ENCODE measurements around the gene ANKRD6.
"Not testable (repeated sequence)": the region's sequence is repeated elsewhere in the genome, so short reads cannot be mapped to it uniquely, and the experiment has no call there.

ANKRD6 gene

DNA sequence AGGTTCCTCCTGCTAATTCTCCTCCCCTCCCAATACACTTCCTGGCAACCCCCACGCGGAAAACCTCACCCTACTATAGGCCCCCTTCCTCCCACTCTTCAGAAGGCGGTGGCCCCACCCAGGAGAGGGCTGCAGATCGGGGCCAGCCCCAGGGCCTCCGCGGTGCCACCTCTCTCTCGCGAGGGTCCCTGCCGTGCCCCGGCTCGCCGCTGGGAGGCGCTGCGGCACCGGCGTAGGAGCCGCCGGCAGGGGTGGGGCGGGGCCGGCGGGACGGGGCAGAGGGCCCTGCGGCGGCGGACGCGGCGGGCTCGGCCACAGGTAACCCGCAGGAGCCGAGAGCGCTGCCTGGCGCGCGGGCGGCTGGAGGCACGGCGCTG lies at the start of gene ANKRD6:
ANKRD6 (plus strand) TSS at position 278 of the 377 bp plus-strand sequence. CDS start 133,825 bp downstream, outside the sequence.
- DNase-seq (ENCODE audit: low spot score): no peak

DNA sequence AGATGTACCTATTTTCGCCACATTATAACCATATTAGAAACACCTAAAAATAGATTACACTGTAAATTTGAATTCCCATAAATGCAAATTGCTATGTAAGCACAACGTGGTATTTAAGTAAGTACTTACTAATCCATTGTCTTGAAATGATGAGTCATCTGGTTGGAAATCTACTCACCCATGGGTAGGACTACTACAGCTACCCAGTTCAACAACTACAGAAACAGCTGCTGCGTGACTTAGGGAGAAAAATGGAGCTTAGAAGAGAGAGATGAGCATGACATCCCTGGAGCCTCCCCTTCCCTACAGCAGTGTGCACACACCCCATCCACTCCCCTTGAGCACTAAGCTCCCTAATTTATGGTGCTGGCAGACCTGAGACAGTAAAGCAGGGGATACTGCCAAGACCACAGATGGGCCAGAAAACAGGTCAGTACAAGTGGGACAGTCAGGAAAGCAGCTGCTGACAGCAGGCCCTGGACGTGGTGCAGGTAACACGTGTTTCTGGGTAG lies 47.7 kb upstream of the ANKRD6 start:
- peak; percentile 68 for DNase-seq (ENCODE audit: low spot score)

DNA sequence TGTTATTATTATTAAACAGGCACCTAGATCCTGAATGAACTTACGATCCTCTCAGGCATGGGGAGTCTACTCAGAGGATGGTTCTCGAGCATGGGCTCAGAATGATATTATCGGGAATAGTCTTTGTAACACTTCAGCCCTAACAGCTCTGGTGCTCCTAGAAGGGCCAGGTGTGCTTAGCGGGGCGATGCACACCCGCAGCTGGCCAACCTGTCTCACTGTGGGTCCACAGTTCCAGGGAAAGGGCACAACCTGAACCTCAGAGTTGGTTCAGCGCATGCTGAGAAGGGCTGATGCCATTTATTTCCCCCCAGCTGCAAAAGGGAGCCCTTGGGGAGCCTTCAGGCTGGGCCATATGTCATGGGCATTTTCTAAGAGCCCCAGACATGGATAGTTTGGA lies 47.1 kb upstream of the ANKRD6 start:
- DNase-seq (ENCODE audit: low spot score): no peak

DNA sequence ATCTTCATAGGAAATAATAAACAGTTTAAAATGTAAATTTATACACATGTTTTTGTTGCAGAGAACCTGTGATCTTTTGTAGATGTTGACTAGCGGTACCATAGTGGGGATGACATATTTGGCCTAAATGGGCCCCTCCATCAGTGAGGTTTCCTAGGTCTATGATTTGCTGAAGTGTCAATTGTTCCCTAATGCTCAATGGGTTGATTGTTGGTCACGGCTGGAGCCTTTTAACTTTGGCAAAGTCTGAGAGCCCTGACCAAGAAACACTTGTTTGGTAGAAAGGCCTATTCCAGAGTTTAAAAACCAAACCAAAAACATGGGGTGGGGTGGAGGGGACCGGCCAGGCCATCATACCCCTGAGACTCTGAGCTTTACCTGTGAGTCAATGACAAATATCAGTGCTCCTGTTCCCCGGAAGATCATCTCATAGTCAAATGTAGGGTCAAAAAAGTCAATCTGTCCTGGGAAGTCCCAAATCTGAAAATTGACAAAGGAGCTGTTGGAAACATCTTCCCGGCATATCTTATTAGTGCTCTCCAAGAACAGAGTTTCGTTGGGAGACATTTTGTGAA lies 45.9 kb upstream of the ANKRD6 start:
- no peak for DNase-seq (ENCODE audit: low spot score)

DNA sequence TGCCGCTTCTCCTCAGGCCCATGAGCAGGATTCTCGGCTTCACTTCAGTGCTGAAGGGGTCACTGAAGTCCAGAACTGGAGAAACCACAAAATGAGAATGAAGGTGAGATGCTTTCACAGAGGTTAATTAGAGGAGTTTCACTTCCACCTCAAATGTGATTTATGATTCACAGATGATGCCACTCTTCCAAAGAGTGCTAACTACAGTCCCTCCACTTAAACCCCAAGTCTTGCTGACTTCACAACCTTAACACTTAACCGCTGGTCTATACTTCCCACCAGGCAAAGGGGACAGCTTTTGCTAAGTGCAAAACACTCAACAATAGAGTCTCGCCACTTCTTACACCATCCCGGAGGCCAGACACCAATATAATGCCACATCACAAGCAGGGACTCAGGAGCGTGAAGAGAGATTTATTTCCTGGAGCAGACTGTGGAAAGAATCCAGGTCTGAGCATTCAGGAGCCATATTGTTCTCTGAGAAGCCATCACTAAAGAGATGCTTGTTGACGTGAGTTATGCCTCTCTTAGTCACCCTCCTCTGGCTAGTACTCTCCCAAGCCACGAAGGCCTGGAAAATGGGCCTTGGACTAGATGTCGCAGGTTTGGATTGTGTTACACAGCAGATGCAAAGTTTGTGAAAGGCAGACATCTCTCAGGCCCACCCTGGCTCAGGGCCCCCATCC lies 45.3 kb upstream of the ANKRD6 start:
- DNase-seq (ENCODE audit: low spot score): no peak

DNA sequence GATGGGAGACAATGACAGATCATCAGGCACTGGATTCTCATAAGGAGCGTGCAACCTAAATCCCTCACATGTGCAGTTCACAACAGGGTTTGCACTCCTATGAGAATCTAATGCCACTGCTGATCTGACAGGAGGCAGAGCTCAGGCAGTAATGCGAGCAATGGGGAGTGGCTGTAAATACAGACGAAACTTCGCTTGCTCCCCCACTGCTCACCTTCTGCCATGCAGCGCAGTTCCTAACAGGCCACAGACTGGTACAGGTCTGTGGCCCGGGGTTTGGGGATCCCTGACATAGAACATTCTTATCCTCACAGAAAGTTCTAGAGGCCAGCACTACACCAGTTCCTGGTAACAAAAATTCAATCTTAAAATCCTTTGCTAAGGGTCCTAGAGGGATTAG lies 44.1 kb upstream of the ANKRD6 start:
- DNase-seq (ENCODE audit: low spot score): no peak

DNA sequence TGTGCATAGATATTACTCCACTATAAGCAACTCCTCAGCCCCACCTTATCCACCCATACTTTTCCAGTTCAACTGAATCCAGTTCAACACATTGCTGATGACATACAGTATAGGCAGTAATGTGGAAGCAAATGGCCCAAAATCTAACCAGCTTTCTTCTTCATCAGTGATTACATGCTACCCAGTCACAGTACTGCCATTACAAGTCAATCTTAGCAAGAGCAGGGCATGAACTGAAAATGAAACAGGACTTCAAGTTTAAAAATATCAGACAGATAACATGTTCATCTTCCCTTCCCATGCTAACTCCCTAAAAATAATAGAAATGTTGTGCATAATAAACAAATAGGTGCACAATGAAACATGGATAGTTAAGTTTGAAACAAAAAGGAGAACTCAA lies 40.1 kb upstream of the ANKRD6 start:
- no peak for DNase-seq (ENCODE audit: low spot score)

DNA sequence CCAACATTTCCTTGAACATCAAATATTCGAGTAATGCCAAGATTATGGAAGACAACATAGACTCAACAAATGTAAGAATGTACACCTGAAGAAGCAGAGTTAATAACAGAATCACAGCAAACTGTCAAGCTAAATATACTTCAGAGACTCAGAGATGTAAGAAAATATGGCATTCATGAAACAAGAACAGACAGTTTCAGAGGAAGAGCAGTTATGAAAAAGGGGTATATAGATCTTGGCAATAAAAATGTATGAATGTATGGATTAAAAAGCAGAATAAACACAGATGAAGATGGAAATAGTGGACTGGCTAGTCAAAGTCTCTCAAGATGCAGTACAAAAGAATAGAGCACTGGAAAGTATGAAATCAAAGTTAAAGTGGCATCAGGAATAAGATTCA lies 39.3 kb upstream of the ANKRD6 start:
- no peak for DNase-seq (ENCODE audit: low spot score)

DNA sequence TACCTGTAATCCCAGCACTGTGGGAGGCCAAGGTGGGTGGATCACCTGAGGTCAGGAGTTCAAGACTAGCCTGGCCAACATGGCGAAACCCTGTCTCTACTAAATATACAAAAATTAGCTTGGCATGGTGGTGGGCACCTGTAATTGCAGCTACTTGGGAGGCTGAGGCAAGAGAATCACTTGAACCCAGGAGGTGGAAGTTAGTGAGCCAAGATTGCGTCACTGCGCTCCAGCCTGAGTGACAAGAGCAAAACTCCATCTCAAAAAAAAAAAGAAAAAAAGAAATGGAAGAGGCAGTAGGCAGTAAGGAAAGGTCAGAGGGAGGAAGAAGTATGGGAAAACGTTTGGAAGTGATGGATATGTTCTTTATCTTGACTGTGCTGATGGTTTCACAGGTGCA lies 35.1 kb upstream of the ANKRD6 start:
- not testable (repeated sequence) for DNase-seq (ENCODE audit: low spot score)

DNA sequence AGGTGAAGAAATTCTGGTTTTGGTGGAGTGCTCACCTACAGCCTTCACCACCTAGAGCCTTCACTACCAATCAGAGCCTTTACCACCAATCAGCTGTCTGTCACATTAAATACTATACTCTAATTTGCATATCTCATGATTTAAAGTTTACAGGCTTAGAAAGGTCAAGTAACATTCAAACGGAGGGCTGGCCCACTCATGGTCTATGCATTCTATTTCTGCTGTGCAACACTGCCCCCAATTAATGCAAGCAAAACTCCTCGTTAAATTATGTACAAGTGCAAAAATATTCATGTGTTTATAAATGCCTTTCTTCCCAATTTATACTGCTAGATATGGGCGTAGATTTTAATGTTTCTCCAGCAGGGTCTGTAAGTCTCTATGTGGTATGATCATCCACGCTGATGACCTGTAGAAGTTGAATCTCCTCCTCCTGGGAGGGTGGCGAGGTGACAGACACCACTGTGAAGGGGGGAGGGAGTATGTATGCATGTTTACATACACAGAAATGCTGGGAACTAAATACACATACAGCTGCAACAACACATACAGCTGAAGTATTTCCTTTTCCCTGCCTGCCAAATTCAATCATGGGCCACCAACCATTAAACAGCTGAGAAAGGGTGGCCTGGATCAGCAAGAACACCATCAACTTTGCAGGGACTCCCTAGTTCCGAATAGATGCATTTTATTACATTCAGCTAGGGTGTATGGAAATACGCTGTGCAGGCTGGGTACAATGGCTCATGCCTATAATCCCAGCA lies 34.0 kb upstream of the ANKRD6 start:
- no peak for DNase-seq (ENCODE audit: low spot score)

DNA sequence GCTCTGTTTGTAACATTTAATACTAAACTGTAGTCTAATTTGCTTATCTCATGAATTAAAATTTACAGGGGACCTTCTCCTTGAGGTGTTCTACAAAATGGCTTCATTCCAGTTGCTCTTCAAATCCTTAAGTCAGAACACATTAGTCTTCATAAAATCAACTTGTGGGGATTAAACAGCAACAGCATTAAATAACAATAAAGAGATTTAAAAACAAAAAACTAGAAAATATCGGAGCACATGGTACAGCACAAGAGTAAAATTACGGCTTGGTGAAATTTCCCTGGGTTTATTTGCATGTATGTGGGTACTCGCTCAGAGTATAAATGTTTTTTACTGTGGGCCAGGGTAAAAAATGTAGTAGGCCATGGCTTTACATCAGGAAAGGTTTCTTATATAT lies 32.9 kb upstream of the ANKRD6 start:
- no peak for DNase-seq (ENCODE audit: low spot score)

DNA sequence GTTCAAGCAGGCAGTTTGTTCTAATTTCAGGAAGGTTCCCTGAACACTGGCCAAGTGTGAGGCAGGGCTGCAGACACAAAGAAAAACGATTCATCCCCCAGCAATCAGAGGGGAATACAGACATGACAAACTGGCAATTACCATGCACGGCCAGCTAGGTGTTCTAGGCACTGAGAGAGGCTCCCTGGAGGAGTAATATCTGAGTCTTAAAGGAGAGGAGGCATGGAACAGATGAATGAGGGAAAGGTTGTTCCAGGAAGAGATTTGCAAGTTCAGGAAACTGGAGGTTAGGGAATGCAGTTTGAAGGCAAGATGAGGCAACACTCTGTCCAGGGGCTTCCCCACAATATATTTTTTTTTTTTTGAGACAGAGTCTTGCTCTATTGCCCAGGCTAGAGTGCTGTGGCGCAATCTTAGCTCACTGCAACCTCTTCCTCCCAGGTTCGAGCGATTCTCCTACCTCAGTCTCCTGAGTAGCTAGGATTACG lies 32.0 kb upstream of the ANKRD6 start:
- DNase-seq (ENCODE audit: low spot score): no peak

DNA sequence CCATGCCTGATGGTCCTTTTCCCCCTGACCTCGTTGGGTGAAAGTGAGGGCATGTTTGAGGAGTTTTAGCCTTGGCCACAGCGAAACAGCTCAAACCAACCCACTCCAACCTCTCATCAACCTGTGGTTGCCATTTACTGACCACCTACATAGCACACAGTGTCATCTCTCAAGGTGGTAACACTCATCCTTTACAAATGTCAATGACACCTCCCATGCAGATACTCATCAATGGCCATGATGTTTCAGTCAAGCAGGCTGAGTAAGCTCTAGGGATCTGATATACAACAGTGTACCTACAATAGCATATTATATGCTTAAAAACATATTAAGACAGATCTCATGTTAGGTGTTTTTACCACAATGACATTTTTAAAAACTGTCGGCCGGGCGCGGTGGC lies 30.2 kb upstream of the ANKRD6 start:
- DNase-seq (ENCODE audit: low spot score): no peak

DNA sequence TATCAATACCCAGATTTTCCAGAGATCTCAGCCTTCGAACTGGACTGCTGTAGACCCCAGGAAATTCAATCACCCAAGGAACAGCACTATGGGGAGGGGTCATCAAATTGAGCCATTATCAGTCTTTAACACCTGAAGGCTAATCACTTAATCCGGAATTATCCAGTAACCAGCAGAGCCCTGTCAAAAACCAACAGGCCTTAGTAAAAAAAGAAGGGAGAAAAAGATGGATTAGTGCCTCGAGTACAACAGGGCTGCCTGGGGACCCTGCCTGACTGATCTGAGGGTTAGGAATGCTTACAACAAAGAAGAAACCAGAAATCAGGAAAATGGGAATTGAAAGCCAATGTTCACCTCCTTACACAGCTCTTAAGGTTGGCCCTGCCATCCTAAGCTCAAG lies 28.4 kb upstream of the ANKRD6 start:
- no peak for DNase-seq (ENCODE audit: low spot score)

DNA sequence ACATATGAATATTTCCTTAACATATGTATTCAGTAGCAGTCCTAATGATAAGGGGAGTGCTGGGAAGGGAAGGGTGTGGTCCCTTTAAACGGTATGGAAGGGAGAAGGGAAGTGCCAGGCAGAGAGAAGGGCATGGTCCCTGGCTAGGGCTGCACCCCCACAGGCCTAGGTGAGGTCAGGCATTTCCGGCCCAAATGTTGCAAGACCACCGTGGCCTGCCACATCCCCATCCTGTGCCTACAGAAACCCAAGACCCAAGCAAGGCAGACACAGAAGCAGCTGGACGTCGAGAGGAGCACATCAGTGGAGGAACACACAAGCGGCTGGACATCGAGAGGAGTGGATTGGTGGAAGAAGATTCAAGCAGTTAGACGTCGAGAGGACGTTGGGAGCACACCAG lies 26.8 kb upstream of the ANKRD6 start:
- DNase-seq (ENCODE audit: low spot score): no peak

DNA sequence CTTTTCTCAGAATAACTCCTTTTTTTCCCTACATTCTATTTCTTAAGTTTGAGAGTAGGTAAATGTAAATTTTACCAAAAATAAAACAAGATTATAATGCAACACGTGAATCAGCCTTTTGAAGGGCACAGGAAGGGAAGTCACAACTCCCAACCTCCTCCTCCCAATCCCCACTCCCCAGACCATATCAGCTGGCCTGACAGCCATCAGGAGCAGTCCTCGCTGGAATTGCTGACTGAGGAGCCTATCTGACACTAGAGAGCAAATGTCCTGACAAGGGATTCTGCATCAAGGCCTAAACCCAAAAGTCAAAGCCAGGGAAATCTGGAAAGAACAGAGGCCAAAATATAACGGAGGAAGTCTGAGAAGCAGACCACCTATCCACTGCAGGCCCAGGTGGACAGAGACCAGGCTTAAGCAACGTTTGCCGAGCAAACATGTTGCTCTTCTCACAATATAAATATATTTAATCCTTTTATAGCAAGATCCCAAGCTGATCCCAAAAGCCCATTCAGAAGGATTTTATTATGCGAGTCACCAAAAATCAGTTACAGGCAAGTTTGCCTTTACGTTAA lies 23.4 kb upstream of the ANKRD6 start:
- no peak for DNase-seq (ENCODE audit: low spot score)

DNA sequence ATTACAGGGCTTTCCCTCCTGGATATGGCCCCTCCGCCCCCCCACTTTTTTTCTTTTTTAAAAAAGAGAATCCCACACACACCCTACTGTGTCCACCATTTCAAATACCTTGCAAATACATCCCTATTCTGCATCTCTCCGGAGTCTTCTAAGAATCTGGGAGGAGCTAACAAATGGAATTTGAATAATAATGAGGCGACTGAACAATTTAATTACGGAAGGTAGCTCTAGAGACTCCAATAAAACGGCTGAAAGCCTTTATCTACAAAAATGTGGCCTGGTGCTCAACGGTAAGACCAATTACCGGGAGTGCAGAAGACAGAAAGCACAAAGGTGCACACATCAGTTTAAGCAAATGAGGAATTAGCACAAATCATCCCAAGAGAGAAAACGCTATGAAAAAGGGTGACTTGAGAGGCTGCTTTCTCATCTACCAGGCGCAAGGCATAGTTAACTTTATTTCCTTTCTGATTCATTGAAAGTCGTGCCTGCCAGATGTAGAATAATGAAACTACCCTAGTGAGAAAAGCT lies 22.7 kb upstream of the ANKRD6 start:
- no peak for DNase-seq (ENCODE audit: low spot score)

DNA sequence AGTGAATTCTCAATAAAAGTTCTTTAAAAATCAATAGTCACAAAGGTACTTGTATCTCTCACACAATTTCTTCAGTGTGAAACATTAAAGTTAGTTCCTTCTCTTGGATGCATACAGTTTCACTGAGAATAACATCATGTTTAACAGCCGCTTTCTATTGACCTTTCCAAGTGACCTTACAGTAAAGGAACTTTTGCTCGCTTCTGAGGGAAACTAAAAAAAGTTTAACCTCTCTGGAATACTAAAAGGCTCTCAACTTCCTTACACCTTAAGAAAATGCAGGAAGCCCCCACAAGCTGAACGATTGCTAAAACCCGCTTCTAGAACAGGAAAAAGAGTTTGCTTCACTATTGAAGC lies 22.2 kb upstream of the ANKRD6 start:
- DNase-seq (ENCODE audit: low spot score): no peak

DNA sequence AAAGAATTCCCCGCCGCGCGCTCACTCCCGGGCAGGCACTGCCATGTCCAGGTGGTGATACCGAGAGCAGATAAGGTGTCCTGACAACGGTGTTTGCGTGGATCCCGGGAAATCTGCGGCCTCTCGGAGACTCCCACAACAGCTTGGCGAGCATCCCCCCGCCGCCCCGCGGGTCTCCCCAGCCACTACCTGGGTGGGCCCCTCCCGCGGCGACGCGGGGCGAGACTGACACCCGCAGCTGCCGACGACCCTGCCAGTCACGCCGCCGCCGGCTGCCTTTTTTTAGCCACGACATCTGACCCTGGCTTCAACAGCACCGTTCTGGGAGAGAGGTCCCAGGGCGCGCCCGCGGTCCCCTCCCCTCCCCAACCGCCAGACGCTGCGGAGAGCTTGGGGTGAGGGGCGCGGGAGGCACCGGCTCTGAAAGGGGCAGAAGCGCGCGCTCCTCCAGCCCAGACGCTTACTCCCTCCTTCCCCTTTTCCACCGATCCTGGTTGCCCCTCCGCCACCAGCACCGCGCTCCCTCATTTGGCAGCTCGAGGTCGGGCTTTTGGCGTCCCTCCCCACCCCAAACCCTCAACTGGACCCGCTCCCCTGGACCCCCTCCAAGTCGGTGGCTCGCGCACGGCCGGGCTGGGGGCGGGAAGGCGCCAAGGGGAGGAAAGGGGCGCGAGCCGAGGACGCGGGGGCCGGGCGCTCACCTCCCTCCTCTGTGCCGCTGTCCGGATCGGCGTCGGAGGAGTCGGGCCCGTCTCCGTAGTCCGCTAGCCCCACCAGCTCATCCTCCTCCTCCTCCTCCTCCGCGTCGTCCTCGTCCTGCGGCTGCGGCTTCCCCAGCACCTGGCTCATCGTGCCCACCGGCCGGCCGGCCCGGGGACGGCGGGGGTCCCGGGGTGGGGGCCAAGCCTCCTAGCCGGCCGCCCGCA lies 21.5 kb upstream of the ANKRD6 start:
- DNase-seq (ENCODE audit: low spot score): no peak

DNA sequence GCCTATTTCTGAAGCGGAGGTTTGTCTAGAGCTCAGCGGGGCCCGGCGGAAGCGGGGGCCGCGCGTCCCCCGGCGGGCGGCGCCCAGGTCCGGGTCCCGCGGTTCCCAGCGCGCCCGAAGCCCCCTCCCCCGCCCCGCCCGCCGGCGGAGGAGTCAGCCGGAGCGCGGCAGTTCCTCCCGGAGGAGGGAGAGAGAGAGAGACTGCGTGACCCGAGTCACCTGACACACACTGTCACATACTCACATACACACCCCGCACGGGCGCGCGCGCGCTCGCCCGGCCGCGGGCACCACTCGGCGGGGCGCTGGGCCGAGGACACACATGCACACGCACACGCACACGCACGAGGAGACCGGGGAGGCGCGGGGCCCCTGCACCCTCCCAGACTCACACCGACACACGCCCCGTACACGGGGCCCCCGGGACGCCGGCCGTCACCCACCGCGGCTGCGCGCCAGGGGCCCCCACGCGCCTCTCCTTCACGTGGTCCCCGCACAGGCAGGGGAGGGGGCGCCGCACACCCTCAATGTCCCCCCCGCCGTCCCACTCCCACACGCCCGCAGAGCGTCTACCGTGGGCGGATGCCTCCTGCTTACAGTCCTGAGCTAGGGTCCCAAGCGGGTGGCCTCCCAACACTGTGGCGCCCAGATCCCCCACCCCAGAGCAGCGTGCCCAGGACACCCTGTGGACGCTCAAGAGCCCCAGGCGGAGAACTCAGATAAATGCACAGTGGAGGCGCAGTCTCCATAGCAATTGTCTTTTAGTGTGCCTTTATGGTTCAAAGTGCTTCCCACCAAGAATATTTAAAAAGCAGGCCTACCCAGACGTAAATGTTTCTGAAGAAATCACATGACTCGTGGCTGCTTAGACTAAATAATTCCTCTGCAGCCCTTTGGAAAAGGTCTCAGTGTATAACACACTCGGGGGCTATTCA lies 20.6 kb upstream of the ANKRD6 start, which contains the start of gene RRAGD:
RRAGD (minus strand) TSS at position 203 of the 935 bp plus-strand sequence. CDS start 280 bp downstream, outside the sequence.
- DNase-seq (ENCODE audit: low spot score): no peak

Data from RKO (cell line).